Measurements from ENCODE around the gene EVX2.

DNA sequence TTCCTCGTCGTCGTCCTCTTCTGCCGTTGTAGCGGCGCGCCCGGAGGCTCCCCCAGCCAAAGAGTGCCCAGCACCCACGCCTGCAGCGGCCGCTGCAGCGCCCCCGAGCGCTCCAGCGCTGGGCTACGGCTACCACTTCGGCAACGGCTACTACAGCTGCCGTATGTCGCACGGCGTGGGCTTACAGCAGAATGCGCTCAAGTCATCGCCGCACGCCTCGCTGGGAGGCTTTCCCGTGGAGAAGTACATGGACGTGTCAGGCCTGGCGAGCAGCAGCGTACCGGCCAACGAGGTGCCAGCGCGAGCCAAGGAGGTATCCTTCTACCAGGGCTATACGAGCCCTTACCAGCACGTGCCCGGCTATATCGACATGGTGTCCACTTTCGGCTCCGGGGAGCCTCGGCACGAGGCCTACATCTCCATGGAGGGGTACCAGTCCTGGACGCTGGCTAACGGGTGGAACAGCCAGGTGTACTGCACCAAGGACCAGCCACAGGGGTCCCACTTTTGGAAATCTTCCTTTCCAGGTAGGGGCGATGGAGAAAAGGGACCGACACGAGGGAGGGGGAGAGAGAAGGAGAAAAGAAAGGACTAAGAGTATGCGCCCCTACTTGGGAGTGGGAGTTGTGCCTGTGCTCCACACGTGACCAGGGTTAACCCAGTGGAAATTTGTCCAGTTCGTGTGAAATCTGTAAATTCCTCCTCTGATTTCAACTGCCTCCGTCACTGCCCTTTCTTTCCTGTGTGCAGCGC is 9.6 kb upstream of the EVX2 start:
- TF ChIP-seq, protein P1, sequence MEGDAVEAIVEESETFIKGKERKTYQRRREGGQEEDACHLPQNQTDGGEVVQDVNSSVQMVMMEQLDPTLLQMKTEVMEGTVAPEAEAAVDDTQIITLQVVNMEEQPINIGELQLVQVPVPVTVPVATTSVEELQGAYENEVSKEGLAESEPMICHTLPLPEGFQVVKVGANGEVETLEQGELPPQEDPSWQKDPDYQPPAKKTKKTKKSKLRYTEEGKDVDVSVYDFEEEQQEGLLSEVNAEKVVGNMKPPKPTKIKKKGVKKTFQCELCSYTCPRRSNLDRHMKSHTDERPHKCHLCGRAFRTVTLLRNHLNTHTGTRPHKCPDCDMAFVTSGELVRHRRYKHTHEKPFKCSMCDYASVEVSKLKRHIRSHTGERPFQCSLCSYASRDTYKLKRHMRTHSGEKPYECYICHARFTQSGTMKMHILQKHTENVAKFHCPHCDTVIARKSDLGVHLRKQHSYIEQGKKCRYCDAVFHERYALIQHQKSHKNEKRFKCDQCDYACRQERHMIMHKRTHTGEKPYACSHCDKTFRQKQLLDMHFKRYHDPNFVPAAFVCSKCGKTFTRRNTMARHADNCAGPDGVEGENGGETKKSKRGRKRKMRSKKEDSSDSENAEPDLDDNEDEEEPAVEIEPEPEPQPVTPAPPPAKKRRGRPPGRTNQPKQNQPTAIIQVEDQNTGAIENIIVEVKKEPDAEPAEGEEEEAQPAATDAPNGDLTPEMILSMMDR (IDR thresholded peaks at IDR 0.05), result peak; percentile 37
- TF ChIP-seq ZFX (IDR thresholded peaks at IDR 0.05; ENCODE audit: borderline replicate concordance), result no peak

Measured in 22Rv1 (cell line).